WTC11 (cell line): ENCODE measurements around the gene TFPT. TPM values are rescaled to one million over a fixed set of nuclear protein-coding genes. Genes with fewer than 3 reads are reported as not detected.

ENCODE experiments used
- ATF1 ChIP-seq: sonication (generic); formaldehyde crosslinking; IDR thresholded peaks from 2 replicates; pipeline ENCODE4 v1.8.1; 2023; ENCODE audit warnings: mild to moderate bottlenecking, moderate library complexity, missing genetic modification reagents
- ATF2 ChIP-seq: sonication (generic); formaldehyde crosslinking; IDR thresholded peaks from 2 replicates; pipeline ENCODE4 v1.8.1; 2022; ENCODE audit warnings: low read depth, missing genetic modification reagents, borderline replicate concordance
- CBFB ChIP-seq: sonication (generic); formaldehyde crosslinking; IDR thresholded peaks from 2 replicates; pipeline ENCODE4 v1.8.1; 2022; ENCODE audit warnings: mild to moderate bottlenecking, low read depth, missing genetic modification reagents
- CDX4 ChIP-seq: fragments of 250-450 bp; sonication (Bioruptor Pico); IDR thresholded peaks from 2 replicates; pipeline ENCODE4 v1.9.0; 2021; ENCODE audit warnings: moderate library complexity, mild to moderate bottlenecking, inconsistent platforms, borderline replicate concordance
- ETV6 ChIP-seq: sonication (generic); formaldehyde crosslinking; IDR thresholded peaks from 2 replicates; pipeline ENCODE4 v1.8.1; 2022; ENCODE audit warnings: mild to moderate bottlenecking, missing genetic modification reagents
- FOXP1 ChIP-seq: sonication (generic); formaldehyde crosslinking; IDR thresholded peaks from 2 replicates; pipeline ENCODE4 v1.8.0; 2022; ENCODE audit warnings: missing genetic modification reagents, mild to moderate bottlenecking, moderate library complexity, borderline replicate concordance
- GABPB1 ChIP-seq: sonication (generic); formaldehyde crosslinking; IDR thresholded peaks from 2 replicates; pipeline ENCODE4 v1.8.1; 2023; ENCODE audit warnings: mild to moderate bottlenecking, missing genetic modification reagents
- MXD4 ChIP-seq: fragments of 250-450 bp; sonication (Bioruptor Pico); IDR thresholded peaks from 2 replicates; pipeline ENCODE4 v1.8.0; 2021; ENCODE audit warnings: mild to moderate bottlenecking, moderate library complexity, borderline replicate concordance
- MYBL2 ChIP-seq: sonication (generic); formaldehyde crosslinking; IDR thresholded peaks from 2 replicates; pipeline ENCODE4 v1.8.1; 2023; ENCODE audit warnings: mild to moderate bottlenecking, moderate library complexity, missing genetic modification reagents
- NFATC4 ChIP-seq: fragments of 250-450 bp; sonication (Bioruptor Pico); IDR thresholded peaks from 2 replicates; pipeline ENCODE4 v1.9.0; 2021; ENCODE audit warnings: mild to moderate bottlenecking
- NFE2L1 ChIP-seq: sonication (generic); formaldehyde crosslinking; IDR thresholded peaks from 2 replicates; pipeline ENCODE4 v1.8.1; 2023; ENCODE audit warnings: missing genetic modification reagents
- RORB ChIP-seq: fragments of 250-450 bp; sonication (Bioruptor Pico); IDR thresholded peaks from 2 replicates; pipeline ENCODE4 v1.9.0; 2021; ENCODE audit warnings: mild to moderate bottlenecking
- SMAD3 ChIP-seq: sonication (generic); formaldehyde crosslinking; IDR thresholded peaks from 2 replicates; pipeline ENCODE4 v1.8.0; 2022; ENCODE audit warnings: missing genetic modification reagents, mild to moderate bottlenecking, borderline replicate concordance
- TEAD4 ChIP-seq: sonication (generic); formaldehyde crosslinking; IDR thresholded peaks from 2 replicates; pipeline ENCODE4 v1.8.0; 2022; ENCODE audit warnings: mild to moderate bottlenecking, missing genetic modification reagents
- ZBTB21 ChIP-seq: sonication (generic); formaldehyde crosslinking; IDR thresholded peaks from 2 replicates; pipeline ENCODE4 v1.8.1; 2023; ENCODE audit warnings: mild to moderate bottlenecking, missing genetic modification reagents, borderline replicate concordance
- ZBTB43 ChIP-seq: sonication (generic); formaldehyde crosslinking; IDR thresholded peaks from 2 replicates; pipeline ENCODE4 v1.8.1; 2023; ENCODE audit warnings: mild to moderate bottlenecking, missing genetic modification reagents
- ZNF317 ChIP-seq: sonication (generic); formaldehyde crosslinking; IDR thresholded peaks from 2 replicates; pipeline ENCODE4 v1.8.1; 2023; ENCODE audit warnings: low read depth, mild to moderate bottlenecking, moderate library complexity, missing genetic modification reagents, borderline replicate concordance
- ZNF396 ChIP-seq: fragments of 250-450 bp; sonication (Bioruptor Pico); IDR thresholded peaks from 2 replicates; pipeline ENCODE4 v1.8.0; 2021; ENCODE audit warnings: mild to moderate bottlenecking, moderate library complexity, borderline replicate concordance
- ZNF416 ChIP-seq: fragments of 250-450 bp; sonication (Bioruptor Pico); IDR thresholded peaks from 2 replicates; pipeline ENCODE4 v1.9.0; 2021; ENCODE audit warnings: mild to moderate bottlenecking, inconsistent platforms
- ZNF423 ChIP-seq: fragments of 250-450 bp; sonication (Bioruptor Pico); IDR thresholded peaks from 2 replicates; pipeline ENCODE4 v2.1.2; 2022; ENCODE audit warnings: mild to moderate bottlenecking, moderate library complexity
- total RNA-seq: library from RNA; stranded (reverse); gene quantifications from 3 replicates; pipeline ENCODE4 v1.2.3, GENCODE V29; 2021
- TF ChIP-seq, protein P1 (sequence below): sonication (generic); formaldehyde crosslinking; IDR thresholded peaks from 2 replicates; pipeline ENCODE4 v1.8.1; 2023; ENCODE audit warnings: mild to moderate bottlenecking, missing genetic modification reagents, borderline replicate concordance
- TF ChIP-seq, protein P2 (sequence below): sonication (generic); formaldehyde crosslinking; IDR thresholded peaks from 2 replicates; pipeline ENCODE4 v1.8.0; 2022; ENCODE audit warnings: mild to moderate bottlenecking, missing genetic modification reagents
- TF ChIP-seq, protein P3 (sequence below): fragments of 250-450 bp; sonication (Bioruptor Pico); IDR thresholded peaks from 2 replicates; pipeline ENCODE4 v1.9.0; 2021; ENCODE audit warnings: mild to moderate bottlenecking
- TF ChIP-seq, protein P4 (sequence below): sonication (generic); formaldehyde crosslinking; IDR thresholded peaks from 2 replicates; pipeline ENCODE4 v1.8.0; 2022; ENCODE audit warnings: mild to moderate bottlenecking, missing genetic modification reagents
- TF ChIP-seq, protein P5 (sequence below): sonication (generic); formaldehyde crosslinking; IDR thresholded peaks from 2 replicates; pipeline ENCODE4 v1.8.1; 2022; ENCODE audit warnings: mild to moderate bottlenecking, moderate library complexity, missing genetic modification reagents

TFPT gene
- total RNA-seq, 1 experiment from 2014 or later: 24.6 TPM

DNA sequence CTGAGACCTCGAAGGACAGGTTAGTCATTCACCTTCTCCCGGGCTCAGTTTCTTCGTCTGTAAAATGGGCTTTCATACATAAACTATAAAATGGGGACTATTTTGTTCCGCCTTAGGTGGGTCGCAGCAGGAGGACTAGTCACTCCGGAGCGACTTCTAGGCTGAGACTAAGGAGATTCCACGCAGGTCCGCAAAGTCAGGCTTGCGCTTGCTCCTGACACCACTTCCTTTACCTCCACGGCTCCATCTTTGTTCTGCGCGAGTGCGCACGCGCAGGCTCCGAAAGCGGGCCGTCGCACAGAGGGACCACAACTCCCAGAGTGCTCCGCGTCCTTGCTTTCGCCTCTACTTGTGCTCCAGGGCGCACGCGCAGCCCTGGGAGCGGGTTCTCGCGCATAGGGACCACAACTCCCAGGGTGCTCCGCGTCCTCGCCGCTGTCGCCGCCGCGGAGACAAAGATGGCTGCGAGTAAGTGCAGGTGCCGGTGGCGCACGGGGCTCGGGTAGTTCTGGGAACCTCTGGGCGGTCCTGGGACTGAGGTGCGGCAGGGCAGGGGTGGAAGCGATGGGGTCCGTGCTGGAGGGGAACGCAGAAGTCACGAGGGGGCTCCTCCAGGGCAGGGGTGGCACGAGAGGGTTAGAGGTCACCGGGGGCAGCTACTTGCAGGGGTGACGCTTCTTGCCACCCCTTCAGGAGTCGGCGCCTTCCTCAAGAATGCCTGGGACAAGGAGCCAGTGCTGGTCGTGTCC, 12.9 kb downstream of the TFPT start, which contains the start of gene NDUFA3 (continued):
- TF ChIP-seq ZBTB21 (no peak), TEAD4 (CRISPR knock-in tag) (no peak), ZNF416 (CRISPR knock-in tag) (no peak), NFE2L1 (CRISPR knock-in tag) (peak; percentile 87), ZNF317 (CRISPR knock-in tag) (no peak), FOXP1 (CRISPR knock-in tag) (peak; percentile 93), SMAD3 (CRISPR knock-in tag) (peak; percentile 85), NFATC4 (CRISPR knock-in tag) (no peak), CDX4 (CRISPR knock-in tag) (no peak), ZNF396 (CRISPR knock-in tag) (no peak), CBFB (peak; percentile 96), ATF1 (CRISPR knock-in tag) (no peak), MXD4 (no peak), MYBL2 (CRISPR knock-in tag) (peak; percentile 81; the same call in 1 of the 2 replicates), ATF2 (CRISPR knock-in tag) (no peak), GABPB1 (CRISPR knock-in tag) (0 out of 2 replicates have a peak, but pooled peaks have one; percentile 30), ZBTB43 (peak; percentile 70; the same call in 1 of the 2 replicates), ETV6 (CRISPR knock-in tag) (no peak; the same call in 1 of the 2 replicates), ZNF423 (CRISPR knock-in tag) (no peak), RORB (no peak)
- TF ChIP-seq, protein P1, sequence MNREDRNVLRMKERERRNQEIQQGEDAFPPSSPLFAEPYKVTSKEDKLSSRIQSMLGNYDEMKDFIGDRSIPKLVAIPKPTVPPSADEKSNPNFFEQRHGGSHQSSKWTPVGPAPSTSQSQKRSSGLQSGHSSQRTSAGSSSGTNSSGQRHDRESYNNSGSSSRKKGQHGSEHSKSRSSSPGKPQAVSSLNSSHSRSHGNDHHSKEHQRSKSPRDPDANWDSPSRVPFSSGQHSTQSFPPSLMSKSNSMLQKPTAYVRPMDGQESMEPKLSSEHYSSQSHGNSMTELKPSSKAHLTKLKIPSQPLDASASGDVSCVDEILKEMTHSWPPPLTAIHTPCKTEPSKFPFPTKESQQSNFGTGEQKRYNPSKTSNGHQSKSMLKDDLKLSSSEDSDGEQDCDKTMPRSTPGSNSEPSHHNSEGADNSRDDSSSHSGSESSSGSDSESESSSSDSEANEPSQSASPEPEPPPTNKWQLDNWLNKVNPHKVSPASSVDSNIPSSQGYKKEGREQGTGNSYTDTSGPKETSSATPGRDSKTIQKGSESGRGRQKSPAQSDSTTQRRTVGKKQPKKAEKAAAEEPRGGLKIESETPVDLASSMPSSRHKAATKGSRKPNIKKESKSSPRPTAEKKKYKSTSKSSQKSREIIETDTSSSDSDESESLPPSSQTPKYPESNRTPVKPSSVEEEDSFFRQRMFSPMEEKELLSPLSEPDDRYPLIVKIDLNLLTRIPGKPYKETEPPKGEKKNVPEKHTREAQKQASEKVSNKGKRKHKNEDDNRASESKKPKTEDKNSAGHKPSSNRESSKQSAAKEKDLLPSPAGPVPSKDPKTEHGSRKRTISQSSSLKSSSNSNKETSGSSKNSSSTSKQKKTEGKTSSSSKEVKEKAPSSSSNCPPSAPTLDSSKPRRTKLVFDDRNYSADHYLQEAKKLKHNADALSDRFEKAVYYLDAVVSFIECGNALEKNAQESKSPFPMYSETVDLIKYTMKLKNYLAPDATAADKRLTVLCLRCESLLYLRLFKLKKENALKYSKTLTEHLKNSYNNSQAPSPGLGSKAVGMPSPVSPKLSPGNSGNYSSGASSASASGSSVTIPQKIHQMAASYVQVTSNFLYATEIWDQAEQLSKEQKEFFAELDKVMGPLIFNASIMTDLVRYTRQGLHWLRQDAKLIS (CRISPR knock-in tag): 0 out of 2 replicates have a peak, but pooled peaks have one; percentile 20
- TF ChIP-seq, protein P2, sequence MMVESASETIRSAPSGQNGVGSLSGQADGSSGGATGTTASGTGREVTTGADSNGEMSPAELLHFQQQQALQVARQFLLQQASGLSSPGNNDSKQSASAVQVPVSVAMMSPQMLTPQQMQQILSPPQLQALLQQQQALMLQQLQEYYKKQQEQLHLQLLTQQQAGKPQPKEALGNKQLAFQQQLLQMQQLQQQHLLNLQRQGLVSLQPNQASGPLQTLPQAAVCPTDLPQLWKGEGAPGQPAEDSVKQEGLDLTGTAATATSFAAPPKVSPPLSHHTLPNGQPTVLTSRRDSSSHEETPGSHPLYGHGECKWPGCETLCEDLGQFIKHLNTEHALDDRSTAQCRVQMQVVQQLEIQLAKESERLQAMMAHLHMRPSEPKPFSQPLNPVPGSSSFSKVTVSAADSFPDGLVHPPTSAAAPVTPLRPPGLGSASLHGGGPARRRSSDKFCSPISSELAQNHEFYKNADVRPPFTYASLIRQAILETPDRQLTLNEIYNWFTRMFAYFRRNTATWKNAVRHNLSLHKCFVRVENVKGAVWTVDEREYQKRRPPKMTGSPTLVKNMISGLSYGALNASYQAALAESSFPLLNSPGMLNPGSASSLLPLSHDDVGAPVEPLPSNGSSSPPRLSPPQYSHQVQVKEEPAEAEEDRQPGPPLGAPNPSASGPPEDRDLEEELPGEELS (CRISPR knock-in tag): peak; percentile 70; the same call in 1 of the 2 replicates
- TF ChIP-seq, protein P3, sequence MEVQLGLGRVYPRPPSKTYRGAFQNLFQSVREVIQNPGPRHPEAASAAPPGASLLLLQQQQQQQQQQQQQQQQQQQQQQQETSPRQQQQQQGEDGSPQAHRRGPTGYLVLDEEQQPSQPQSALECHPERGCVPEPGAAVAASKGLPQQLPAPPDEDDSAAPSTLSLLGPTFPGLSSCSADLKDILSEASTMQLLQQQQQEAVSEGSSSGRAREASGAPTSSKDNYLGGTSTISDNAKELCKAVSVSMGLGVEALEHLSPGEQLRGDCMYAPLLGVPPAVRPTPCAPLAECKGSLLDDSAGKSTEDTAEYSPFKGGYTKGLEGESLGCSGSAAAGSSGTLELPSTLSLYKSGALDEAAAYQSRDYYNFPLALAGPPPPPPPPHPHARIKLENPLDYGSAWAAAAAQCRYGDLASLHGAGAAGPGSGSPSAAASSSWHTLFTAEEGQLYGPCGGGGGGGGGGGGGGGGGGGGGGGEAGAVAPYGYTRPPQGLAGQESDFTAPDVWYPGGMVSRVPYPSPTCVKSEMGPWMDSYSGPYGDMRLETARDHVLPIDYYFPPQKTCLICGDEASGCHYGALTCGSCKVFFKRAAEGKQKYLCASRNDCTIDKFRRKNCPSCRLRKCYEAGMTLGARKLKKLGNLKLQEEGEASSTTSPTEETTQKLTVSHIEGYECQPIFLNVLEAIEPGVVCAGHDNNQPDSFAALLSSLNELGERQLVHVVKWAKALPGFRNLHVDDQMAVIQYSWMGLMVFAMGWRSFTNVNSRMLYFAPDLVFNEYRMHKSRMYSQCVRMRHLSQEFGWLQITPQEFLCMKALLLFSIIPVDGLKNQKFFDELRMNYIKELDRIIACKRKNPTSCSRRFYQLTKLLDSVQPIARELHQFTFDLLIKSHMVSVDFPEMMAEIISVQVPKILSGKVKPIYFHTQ: no peak
- TF ChIP-seq, protein P4, sequence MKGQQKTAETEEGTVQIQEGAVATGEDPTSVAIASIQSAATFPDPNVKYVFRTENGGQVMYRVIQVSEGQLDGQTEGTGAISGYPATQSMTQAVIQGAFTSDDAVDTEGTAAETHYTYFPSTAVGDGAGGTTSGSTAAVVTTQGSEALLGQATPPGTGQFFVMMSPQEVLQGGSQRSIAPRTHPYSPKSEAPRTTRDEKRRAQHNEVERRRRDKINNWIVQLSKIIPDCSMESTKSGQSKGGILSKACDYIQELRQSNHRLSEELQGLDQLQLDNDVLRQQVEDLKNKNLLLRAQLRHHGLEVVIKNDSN (CRISPR knock-in tag): no peak
- TF ChIP-seq, protein P5, sequence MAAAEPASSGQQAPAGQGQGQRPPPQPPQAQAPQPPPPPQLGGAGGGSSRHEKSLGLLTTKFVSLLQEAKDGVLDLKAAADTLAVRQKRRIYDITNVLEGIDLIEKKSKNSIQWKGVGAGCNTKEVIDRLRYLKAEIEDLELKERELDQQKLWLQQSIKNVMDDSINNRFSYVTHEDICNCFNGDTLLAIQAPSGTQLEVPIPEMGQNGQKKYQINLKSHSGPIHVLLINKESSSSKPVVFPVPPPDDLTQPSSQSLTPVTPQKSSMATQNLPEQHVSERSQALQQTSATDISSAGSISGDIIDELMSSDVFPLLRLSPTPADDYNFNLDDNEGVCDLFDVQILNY (CRISPR knock-in tag): peak; percentile 87; the same call in 1 of the 2 replicates
